HT-29 (cell line): ENCODE results near the gene FAAP20. TPM values are rescaled to one million over a fixed set of nuclear protein-coding genes. Genes with fewer than 3 reads are reported as not detected.

Experiments
- DNase-seq: peaks from one replicate; pipeline ENCODE4 v3.0.0-alpha.2; 2015; ENCODE audit warnings: low spot score
- total RNA-seq: library from RNA; depleted of rRNA; stranded (reverse); fragments of >200 nt; shearing (Covaris generic); gene quantifications from 2 replicates; pipeline ENCODE4 v1.2.3, GENCODE V29; 2014

The FAAP20 gene
- total RNA-seq, 1 experiment from 2014 or later = 99.3 TPM

DNA sequence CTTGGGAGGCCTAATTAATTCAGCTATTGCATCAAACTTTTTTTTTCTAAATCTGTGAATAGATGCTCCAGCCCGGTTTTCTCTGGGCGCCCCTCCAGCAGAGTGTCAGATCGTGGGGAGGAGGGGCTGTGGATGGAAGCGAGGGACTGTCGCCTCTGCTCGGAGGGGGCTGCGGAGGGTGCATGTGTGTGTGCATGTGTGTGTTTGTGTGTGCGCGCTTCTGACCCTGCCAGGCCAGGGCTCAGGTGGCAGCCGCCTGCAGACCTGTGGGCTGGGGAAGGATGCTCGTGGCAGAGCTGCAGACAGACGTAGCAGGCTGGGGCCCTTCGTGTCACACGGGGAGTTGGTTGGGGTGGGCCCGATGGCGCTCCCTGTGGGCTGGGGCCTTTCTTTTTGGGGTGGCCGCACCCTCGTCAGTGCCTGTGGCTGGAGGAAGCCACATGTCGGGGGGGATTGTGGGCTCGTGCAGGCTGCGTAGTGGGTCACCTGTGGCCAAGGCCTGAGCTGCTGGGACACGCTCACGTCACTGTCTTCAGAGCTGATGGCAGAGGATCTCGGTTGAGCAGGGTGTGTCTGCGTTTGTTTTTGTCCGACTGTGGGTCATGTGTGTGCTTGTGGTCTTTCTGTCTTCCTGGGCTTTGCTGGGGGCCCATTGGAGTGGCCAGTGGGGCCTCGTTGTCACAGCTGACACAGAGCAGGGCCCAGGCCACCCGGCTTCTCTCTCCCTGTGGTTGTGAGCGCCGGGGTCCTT lies 36.4 kb upstream of the FAAP20 start:
- peak; percentile 44 for DNase-seq

DNA sequence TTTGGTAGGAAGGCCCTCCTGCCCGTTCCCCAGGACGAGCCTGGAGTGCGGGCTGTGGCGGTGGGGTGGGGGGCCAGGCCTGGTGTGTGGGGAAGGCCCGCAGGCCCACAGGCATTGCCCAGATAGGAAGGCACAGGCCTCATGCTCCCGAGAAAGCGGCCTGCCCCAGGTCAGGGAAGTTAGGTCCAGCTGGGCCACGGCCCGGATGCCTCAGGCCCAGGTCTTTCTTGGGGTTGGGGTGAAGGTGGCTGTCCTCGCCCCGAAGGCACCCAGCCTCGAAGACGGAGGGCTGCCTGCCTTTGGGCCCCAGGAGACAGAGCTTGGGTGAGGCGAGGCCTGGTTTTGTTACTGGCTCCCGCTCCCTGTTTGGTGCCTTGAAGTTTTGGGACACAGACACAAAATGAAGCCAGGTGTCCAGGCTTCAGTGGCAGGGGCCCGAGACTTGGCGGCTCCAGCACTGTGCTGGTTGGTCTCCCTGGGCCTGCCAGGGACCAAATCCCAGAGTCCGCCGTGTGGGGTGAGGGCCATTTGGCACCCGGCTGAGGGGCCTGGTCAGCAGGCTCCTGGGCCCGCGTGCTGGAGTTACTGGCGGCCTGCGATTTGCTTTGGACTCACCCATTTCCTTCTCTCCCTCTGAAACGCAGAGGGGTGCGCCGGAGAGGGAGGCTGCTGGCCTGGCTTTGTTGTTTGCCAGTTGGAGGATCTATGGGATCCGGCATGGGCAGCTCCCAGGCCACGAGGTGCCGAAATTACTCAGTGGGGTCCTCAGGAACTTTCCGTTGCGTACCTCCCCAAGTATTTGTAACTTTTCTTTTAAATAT lies 35.5 kb upstream of the FAAP20 start:
- DNase-seq = peak; percentile 50

DNA sequence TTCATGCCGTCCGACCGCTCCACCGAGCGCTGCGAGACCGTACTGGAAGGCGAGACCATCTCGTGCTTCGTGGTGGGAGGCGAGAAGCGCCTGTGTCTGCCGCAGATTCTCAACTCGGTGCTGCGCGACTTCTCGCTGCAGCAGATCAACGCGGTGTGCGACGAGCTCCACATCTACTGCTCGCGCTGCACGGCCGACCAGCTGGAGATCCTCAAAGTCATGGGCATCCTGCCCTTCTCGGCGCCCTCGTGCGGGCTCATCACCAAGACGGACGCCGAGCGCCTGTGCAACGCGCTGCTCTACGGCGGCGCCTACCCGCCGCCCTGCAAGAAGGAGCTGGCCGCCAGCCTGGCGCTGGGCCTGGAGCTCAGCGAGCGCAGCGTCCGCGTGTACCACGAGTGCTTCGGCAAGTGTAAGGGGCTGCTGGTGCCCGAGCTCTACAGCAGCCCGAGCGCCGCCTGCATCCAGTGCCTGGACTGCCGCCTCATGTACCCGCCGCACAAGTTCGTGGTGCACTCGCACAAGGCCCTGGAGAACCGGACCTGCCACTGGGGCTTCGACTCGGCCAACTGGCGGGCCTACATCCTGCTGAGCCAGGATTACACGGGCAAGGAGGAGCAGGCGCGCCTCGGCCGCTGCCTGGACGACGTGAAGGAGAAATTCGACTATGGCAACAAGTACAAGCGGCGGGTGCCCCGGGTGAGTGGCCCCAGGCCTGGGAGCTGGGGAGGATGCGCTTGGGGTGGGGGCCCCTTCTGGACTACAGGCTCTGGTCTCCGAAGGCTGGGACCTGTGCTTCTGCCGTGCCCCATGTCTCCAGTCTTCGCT lies 34.7 kb upstream of the FAAP20 start:
- peak; percentile 65 for DNase-seq

DNA sequence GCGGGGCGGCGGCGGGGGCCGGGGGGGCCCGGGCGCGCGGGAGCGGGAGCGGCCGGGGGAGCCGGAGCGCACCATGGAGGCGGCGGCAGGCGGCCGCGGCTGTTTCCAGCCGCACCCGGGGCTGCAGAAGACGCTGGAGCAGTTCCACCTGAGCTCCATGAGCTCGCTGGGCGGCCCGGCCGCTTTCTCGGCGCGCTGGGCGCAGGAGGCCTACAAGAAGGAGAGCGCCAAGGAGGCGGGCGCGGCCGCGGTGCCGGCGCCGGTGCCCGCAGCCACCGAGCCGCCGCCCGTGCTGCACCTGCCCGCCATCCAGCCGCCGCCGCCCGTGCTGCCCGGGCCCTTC lies 34.1 kb upstream of the FAAP20 start:
- DNase-seq = peak; percentile 19

DNA sequence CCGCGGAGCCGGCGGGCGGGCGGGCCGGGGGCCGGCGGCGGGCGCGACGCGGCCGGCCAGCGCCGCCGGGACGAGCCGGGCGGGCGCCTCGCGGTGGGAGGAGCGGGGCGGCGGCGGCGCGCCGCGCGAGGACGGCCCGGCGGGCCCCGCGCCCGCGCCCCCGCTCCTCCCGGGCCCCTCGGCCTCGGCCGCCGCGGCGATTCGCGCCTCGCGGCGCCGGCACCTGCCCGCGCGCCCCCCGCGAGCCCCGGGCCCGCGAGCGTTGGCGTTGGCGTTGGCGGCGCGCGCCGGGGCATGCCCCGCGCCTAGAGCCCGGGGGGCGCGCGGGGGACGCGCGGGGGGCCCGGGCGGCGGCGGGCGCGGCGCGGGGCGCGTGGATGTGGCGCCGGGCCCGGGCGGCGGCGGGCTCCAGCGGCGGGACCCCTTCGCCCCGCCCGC lies 33.6 kb upstream of the FAAP20 start, which contains the start of gene SKI:
Gene SKI (plus strand): TSS at position 163 of the 438 bp plus-strand sequence. CDS start 448 bp downstream, outside the sequence.
- DNase-seq = no peak

DNA sequence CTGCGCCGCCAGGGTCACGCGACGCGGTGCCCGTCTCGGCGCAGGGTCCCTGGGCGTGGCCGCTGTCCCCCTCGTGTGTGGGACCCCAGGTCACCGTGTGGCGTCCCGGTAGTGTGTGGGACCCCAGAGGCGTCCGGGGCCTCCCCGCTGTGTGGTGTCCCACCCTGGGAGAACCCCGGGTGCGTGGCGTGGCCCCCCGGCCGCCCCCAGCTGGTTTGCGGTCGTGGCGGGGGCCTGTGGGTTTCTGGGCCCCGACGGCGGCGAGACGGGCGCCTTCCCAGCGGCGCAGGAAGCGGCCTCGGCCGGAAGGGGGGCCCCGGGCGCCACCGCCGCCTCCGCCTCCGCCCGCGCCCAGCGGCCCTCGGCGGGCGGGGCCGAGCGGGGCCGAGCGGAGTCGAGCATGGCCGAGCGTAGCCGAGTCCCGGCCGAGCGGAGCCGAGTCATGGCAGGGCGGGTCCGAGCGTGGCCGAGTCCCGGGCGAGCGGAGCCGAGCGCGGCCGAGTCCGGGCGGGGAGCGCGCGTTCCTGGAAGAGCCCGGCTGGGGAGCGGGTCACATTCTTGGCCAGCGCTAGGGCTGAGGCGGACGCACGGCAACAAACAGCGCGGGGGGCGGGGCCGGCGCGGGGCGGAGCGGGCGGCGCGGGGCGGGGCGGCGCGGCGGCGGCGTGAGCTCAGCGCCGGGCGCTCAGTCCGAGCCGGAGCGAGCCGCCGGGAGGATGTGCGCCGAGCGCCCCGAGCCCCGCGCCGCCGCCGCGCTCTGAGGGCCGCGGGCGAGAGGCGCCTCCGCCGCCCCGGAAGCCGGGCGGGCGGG lies 33.0 kb upstream of the FAAP20 start:
- peak; percentile 95 for DNase-seq

DNA sequence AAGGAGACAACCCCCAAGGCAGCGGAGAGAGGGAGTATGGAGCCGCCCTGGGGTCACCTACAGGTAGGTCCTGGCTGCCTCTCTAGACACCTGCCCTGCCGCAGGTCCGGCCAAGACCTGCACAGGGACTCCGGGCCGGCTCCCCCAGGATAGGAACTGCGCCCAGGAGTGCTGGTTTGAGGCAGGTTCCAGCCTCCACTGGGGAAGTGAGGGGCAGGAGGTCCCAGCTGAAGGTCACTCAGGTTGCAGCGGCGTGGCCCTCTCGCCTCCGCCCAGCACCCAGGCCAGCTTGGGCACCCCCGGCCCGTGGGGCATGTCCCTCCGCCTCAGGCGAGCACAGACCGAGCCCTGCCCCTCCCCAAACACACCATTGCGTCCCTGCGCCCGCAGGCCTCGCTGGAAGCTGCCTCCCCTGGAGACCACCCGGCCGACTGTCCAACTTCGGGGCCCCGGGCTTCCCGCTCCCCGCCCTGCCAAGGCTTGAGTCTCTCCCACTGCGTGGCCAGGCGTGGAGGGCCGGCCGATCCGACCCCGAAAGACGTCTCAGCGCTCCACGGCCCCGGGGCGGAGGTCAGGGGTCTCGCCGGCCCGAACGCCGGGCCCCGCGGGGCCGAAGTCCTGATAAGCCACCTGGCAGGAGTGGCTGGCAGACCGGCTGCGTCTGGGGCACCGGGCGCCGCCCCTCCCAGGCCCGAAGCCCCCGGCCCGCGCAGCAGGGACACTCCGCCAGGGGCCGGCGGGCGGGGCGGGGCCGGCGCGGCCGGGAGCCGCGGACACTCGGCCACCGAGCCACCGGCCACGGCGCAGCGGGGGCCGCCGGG lies 32.2 kb upstream of the FAAP20 start:
- no peak for DNase-seq

DNA sequence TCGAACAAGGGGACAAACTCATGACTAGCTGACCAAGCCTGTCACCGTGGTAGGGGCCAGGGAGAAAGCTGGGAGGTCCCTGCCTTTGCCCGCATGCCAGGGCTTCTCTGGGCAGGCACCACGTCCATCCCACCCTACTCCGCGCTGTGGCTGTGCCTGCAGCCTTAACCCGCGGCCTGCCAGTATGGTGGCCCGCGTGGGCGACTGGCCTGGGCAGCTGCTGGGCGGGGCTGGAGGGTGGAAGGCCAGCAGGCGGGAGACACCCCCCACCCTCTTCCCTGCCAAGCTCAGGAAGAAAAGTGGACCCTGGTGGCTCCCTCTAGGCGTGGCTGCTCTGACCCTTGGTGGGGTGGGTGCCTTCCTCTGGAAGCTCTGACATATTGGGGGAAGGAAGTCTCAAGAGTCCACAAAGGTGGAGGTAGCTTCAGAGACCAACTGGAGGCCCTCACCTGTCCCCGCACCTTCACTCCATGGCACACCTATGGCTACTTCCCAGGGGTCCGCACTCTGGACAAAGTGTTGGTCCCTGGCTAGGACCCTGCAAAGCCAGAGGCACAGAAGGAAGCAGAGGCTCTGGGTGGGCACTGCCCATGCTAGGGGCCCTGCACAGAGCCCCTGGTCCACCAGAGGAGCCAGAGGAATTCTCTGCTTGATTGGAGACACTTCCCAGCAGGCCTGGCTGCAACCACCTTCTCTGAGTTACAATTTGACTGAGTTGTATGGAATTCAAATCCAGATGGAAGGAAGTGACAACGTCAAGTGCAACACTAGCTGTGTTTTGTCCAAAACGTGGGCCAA lies 30.3 kb upstream of the FAAP20 start:
- DNase-seq = no peak

DNA sequence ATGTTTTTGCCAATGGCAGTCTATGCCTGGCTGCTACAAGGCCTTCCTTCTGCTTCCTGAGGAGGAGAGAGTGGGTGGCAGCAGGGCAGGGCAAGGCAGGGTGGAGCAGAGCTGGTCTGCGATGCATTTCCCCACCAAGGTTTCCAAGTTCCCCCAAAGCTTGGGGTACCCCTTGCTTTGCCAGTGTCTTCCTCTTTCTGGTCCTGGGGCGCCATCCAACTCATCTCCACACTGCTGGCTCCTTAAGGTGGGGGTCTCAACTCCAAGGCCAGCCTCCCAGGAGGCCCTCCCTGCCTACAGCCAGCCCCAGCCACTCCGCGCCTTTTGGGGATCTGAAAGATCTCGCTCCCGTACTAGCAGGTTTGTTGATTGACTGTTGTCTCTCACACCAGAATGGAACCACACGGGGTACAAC lies 29.6 kb upstream of the FAAP20 start:
- DNase-seq = no peak

DNA sequence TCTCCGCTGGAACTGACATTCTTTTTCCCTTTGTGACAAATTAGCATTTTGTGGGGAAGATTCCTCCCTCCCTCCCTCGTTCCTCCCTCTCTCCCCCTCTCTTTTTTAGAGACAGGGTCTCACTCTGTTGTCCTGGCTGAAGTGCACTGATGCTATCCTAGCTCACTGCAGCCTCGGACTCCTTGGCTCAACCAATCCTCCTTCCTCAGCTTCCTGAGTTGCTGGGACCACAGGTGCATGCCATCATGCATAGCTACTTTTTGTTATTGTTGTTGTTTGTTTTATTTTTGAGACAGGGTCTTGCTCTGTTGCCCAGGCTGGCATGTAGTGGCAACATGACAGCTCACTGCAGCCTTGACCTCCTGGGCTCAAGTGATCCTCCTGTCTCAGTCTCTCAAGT lies 26.7 kb upstream of the FAAP20 start:
- no peak for DNase-seq

DNA sequence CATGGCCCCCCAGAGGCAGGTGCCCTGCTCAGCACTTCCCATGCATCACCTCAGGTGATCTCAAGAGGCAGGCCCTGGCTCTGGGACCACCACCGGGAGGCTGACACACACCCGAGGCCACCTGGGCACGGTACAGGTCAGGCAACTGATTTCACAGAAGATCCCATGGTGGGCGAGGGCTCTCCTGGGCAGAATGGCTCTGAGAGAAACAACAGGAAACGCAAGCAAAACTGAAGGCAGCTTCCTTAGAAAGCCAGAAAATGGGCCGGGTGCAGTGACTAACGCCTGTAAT lies 22.1 kb upstream of the FAAP20 start:
- no peak for DNase-seq

DNA sequence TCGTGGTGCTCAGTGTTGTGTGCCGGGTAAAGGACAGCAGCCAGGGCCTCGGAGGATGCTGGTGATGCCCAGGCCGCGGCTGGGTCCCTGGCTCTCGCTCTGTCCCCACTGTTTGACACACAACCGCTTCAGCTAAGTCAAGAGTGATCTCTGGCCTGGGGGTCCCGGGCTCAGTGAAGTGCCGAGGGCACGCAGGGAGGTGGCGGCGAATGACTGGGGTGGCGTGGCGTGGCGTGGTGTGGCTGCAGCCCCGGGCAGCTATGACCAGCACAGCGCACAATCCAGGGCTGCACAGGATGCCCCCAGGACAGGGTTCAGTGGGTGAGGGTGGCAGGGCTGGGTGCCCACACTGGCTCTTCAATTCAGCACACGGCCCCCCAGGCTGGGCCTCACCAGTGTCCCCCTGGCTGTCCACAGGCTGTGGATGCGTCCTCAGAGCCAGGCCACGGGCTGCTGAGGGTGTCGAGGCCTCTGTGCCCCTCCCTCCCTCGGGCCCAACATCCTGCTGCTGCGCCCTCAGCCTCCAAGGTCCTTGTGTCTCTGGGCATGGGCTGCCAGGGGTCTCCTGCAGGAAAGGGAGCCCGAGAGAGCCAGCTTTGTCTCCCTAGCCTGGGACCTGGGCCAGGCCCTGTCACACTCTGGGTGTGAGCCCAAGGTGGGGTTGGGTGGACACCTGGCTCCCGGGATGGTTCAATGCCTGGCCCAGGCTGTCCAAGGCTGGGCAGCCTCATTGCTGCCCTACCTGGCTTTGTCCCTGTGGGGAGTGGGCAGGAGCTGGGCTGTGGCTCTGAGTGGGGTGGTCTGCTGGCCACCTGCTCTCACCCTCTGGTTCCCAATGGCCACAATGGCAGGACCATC lies 21.6 kb upstream of the FAAP20 start:
- DNase-seq = no peak

DNA sequence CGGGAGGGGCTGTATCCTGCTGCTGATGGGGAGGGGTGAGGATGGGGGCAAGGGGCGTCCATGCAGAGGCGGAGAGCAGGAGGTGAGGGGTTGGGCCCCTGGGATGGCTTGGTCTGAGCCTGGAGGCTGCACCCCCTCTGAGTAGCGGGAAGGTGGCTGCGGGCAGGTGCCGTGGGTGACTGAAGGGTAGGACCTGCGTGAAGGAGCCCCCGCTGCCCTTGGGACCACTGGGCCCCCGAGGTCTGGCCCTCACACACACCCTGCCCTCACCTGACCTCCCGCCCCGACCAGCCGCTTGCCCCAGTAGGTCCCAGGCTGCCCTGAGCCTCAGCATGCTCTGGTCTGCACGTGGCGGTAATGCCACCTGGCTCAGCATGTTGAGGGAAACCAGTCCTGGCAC lies 20.8 kb upstream of the FAAP20 start:
- no peak for DNase-seq

DNA sequence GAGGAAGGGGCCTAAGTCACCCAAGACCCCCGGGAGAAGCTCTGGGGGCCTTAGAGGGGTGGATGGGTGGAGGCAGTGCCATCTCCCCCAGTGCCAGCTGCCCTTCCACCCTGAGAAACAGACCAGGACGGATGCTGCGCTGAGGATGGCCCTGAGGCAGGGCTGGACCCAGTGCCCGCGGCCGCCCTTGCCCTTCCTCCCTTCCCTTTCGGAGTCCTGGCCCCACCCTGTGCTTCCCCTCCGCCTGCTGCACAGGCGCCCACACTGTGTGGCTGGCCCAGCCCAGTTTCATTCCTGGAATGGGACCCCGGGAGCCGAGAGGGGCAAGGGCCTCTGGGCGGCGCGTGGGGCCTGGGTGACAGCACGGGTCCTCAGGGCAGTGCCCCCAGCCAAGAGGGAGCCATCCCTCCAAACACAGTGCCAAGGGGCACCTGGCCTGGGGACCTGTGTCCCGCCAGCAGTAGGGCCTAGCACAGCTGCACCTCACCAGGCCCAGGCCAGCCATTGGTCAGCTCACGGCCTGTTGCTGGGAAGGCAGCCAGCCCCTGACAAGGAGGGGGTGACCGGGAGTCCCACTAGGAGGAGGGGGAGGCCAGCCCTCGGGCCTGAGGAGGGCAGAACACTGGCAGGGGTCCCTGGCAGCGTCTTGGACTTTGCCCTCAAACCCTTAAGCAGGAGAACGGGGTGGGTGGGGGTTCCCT lies 20.1 kb upstream of the FAAP20 start:
- no peak for DNase-seq

DNA sequence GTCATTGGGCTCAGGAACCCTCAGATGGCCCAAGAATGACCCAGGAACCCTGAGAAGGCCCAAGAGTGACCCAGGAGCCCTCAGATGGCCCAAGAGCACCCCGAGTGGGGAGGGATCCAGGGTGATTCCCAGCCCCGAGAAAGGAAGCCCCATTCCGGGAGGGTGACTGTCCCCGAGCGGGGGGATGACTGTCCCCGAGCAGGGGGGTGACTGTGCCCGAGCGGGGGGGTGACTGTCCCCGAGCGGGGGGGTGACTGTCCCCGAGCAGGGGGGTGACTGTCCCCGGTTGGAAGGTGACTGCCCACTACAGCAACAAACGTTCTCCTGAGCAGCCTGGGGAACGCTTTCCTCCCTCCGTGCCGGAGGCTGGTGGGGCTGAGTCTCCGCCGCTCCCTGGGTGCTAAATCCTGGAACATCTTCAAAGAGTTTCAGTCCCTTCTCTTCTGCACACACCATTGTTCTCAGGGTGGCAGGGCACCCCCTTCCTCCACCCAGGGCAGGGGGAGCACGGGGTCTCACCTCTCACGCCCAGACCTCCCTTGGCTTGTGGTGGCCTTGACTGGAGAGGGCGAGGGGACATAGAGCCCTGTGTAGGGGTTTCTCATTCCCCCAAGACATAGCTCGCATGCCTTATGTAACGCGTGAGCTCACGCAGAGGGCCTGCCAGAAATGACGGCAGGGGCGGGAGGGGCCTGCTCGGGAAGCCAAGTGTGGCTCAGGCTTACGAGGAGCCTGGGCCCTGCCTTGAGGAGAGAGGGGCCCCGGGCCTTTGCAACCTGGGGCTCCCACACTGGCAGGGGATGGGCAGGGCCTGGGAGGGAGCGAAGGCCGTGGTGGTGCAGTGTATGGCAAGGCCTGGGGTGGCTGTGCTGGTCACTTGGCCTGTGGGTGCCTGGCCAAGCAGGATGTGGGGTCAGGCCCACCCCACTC lies 19.3 kb upstream of the FAAP20 start:
- no peak for DNase-seq

DNA sequence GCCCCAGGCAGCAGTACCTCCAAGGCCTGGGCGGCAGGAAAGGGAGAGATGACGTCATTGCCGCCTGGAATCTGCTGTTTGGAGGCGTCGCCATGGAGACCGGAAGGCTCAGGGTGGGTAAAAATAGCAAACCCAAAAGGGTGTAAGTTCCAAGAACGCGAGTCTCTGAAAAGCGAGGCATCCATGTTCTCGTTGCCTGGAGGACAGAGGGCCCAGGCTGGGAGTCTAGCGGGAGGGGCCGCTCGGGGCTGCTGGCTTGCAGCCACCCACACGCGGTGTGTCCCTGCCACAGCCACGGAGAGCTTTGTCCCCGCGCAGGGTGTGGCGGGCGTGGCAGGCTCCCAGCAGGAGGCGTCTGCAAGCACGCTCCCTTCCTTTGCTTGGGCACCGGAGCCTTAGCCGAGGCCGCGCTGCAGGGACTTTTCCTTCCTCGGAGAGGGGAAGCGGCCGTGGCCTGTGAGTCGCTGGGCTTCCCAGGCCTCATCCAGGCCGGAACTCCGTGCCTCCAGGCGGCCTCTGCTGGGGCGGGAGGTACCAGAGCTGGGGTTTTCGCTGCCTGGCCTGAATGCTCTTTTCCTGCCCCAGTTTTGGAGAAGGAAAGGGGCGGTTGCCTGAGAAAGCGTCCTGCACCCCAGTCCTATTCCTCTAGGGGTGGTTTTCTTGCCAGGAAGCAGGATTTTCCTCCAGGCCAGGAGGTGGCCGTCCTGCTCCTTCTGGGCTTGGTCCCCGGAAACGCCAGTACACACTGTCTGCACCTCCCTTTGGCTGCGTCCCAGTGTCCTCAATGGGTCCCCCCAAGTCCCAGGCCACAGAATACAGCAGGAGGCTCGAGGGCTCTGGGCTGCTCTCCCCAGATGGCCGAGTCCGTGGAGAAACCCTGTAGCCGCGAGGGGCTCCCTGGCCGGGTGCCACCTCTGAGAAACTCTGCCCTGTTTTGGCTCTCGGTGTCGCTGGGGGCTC lies 18.2 kb upstream of the FAAP20 start:
- peak; percentile 80 for DNase-seq
